SK-N-SH treated with all-trans-retinoic acid at 6 μM for 48 hours (cell line): ENCODE results near the gene SNX10.
"Not testable (repeated sequence)": the region's sequence is repeated elsewhere in the genome, so short reads cannot be mapped to it uniquely, and the experiment has no call there.

Experiments used
- ATAC-seq: fragments of 200-7000 bp; cut with Tn5 transposase; 3 replicates; pipeline ENCODE4 v1.9.1; 2020; ENCODE audit warnings: mild to moderate bottlenecking, moderate library complexity
- ARNTL ChIP-seq: fragments of 450-650 bp; formaldehyde crosslinking; IDR thresholded peaks from 2 replicates; pipeline ENCODE4 v1.5.0; 2020; ENCODE audit warnings: low read depth, mild to moderate bottlenecking, moderate library complexity, borderline replicate concordance
- BACH2 ChIP-seq: fragments of 250-450 bp; sonication (Bioruptor Pico); IDR thresholded peaks from 2 replicates; pipeline ENCODE4 v1.9.0; 2021; ENCODE audit warnings: mild to moderate bottlenecking, borderline replicate concordance
- CSDC2 ChIP-seq: fragments of 250-450 bp; sonication (Bioruptor Pico); IDR thresholded peaks from 2 replicates; pipeline ENCODE4 v1.5.0; 2020; ENCODE audit warnings: mild to moderate bottlenecking, moderate library complexity
- ESRRG ChIP-seq: fragments of 250-450 bp; sonication (Bioruptor Pico); IDR thresholded peaks from 2 replicates; pipeline ENCODE4 v1.6.1; 2021; ENCODE audit warnings: mild to moderate bottlenecking
- GLIS3 ChIP-seq: fragments of 250-450 bp; sonication (Bioruptor Pico); IDR thresholded peaks from 2 replicates; pipeline ENCODE4 v1.5.0; 2020; ENCODE audit warnings: mild to moderate bottlenecking, moderate library complexity
- ISL1 ChIP-seq: fragments of 250-450 bp; sonication (Bioruptor Pico); IDR thresholded peaks from 2 replicates; pipeline ENCODE4 v2.1.2; 2022; ENCODE audit warnings: mild to moderate bottlenecking, moderate library complexity
- OSR1 ChIP-seq: fragments of 250-450 bp; sonication (Bioruptor Pico); IDR thresholded peaks from 2 replicates; pipeline ENCODE4 v1.8.0; 2022; ENCODE audit warnings: moderate library complexity, mild to moderate bottlenecking, inconsistent platforms
- PPARA ChIP-seq: fragments of 250-450 bp; sonication (Bioruptor Pico); IDR thresholded peaks from 2 replicates; pipeline ENCODE4 v1.5.0; 2020; ENCODE audit warnings: mild to moderate bottlenecking, borderline replicate concordance
- RARB ChIP-seq: fragments of 250-450 bp; sonication (Bioruptor Pico); IDR thresholded peaks from 2 replicates; pipeline ENCODE4 v1.8.0; 2021; ENCODE audit warnings: mild to moderate bottlenecking, moderate library complexity
- SNAI2 ChIP-seq: fragments of 250-450 bp; sonication (Bioruptor Pico); IDR thresholded peaks from 2 replicates; pipeline ENCODE4 v1.5.0; 2020; ENCODE audit warnings: mild to moderate bottlenecking, moderate library complexity
- TCF4 ChIP-seq: fragments of 250-450 bp; sonication (Bioruptor Pico); IDR thresholded peaks from 2 replicates; pipeline ENCODE4 v1.8.0; 2021; ENCODE audit warnings: mild to moderate bottlenecking, moderate library complexity, borderline replicate concordance
- TOX ChIP-seq: fragments of 250-450 bp; sonication (Bioruptor Pico); IDR thresholded peaks from 2 replicates; pipeline ENCODE4 v1.8.0; 2021; ENCODE audit warnings: mild to moderate bottlenecking, moderate library complexity, borderline replicate concordance
- ZC3H10 ChIP-seq: fragments of 250-450 bp; sonication (Bioruptor Pico); IDR thresholded peaks from 2 replicates; pipeline ENCODE4 v1.5.1; 2021; ENCODE audit warnings: mild to moderate bottlenecking, moderate library complexity
- ZFP3 ChIP-seq: fragments of 250-450 bp; sonication (Bioruptor Pico); IDR thresholded peaks from 2 replicates; pipeline ENCODE4 v1.5.0; 2020; ENCODE audit warnings: mild to moderate bottlenecking, moderate library complexity
- ZFP30 ChIP-seq: fragments of 450-650 bp; formaldehyde crosslinking; IDR thresholded peaks from 2 replicates; pipeline ENCODE4 v1.5.0; 2022; ENCODE audit warnings: mild to moderate bottlenecking, moderate library complexity
- ZNF565 ChIP-seq: fragments of 450-650 bp; formaldehyde crosslinking; conservative IDR thresholded peaks from 2 replicates; pipeline ENCODE4 v1.5.0; 2020; ENCODE audit warnings: low read depth, mild to moderate bottlenecking, moderate library complexity
- ZNF70 ChIP-seq: fragments of 450-650 bp; formaldehyde crosslinking; IDR thresholded peaks from 2 replicates; pipeline ENCODE4 v1.5.0; 2020; ENCODE audit warnings: mild to moderate bottlenecking, moderate library complexity
- ZNF8 ChIP-seq: fragments of 450-650 bp; formaldehyde crosslinking; IDR thresholded peaks from 2 replicates; pipeline ENCODE4 v1.5.0; 2020; ENCODE audit warnings: mild to moderate bottlenecking, moderate library complexity
- TF ChIP-seq, protein P1 (sequence below): fragments of 250-450 bp; sonication (Bioruptor Pico); IDR thresholded peaks from 2 replicates; pipeline ENCODE4 v1.5.1; 2020; ENCODE audit warnings: low read depth, mild to moderate bottlenecking, moderate library complexity
- TF ChIP-seq, protein P2 (sequence below): fragments of 250-450 bp; sonication (Bioruptor Pico); IDR thresholded peaks from 2 replicates; pipeline ENCODE4 v1.8.0; 2020; ENCODE audit warnings: mild to moderate bottlenecking, moderate library complexity, borderline replicate concordance
- TF ChIP-seq, protein P3 (sequence below): fragments of 250-450 bp; sonication (Bioruptor Pico); IDR thresholded peaks from 2 replicates; pipeline ENCODE4 v1.5.0; 2020; ENCODE audit warnings: mild to moderate bottlenecking, moderate library complexity
- TF ChIP-seq, protein P4 (sequence below): fragments of 250-450 bp; sonication (Bioruptor Pico); IDR thresholded peaks from 2 replicates; pipeline ENCODE4 v1.8.0; 2021; ENCODE audit warnings: low read depth, mild to moderate bottlenecking, moderate library complexity, borderline replicate concordance

SNX10 gene

DNA sequence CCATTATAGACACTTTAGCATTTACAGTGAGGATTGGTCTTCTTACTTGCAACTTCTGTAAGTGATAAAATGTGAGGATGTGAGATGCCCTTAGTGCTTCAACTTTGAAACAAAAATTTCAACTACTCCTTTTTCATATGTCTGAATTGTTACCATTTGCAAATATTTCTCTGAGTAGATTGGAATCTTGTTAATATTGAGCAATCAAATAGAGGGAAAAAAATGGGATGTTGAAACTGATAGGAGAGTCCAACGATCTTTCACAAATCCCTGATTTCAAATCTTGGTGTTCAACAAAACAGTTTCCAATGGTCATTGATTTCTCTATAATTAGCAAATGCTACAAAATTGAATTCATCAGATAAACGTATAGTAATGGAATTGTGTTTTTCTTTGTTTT lies 5.5 kb upstream of the SNX10 start:
- TF ChIP-seq RARB (CRISPR knock-in tag) (no peak), GLIS3 (CRISPR knock-in tag) (no peak), ARNTL (CRISPR knock-in tag) (no peak), ZC3H10 (CRISPR knock-in tag) (no peak), ZNF565 (no peak), ZFP30 (CRISPR knock-in tag) (no peak), ZNF8 (no peak), PPARA (CRISPR knock-in tag) (no peak), ESRRG (CRISPR knock-in tag) (no peak), BACH2 (CRISPR knock-in tag) (no peak), SNAI2 (CRISPR knock-in tag) (no peak), TOX (no peak), TCF4 (no peak), ZNF70 (no peak)
- TF ChIP-seq, protein P1, sequence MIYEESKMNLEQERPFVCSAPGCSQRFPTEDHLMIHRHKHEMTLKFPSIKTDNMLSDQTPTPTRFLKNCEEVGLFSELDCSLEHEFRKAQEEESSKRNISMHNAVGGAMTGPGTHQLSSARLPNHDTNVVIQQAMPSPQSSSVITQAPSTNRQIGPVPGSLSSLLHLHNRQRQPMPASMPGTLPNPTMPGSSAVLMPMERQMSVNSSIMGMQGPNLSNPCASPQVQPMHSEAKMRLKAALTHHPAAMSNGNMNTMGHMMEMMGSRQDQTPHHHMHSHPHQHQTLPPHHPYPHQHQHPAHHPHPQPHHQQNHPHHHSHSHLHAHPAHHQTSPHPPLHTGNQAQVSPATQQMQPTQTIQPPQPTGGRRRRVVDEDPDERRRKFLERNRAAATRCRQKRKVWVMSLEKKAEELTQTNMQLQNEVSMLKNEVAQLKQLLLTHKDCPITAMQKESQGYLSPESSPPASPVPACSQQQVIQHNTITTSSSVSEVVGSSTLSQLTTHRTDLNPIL (CRISPR knock-in tag), result no peak
- TF ChIP-seq, protein P2, sequence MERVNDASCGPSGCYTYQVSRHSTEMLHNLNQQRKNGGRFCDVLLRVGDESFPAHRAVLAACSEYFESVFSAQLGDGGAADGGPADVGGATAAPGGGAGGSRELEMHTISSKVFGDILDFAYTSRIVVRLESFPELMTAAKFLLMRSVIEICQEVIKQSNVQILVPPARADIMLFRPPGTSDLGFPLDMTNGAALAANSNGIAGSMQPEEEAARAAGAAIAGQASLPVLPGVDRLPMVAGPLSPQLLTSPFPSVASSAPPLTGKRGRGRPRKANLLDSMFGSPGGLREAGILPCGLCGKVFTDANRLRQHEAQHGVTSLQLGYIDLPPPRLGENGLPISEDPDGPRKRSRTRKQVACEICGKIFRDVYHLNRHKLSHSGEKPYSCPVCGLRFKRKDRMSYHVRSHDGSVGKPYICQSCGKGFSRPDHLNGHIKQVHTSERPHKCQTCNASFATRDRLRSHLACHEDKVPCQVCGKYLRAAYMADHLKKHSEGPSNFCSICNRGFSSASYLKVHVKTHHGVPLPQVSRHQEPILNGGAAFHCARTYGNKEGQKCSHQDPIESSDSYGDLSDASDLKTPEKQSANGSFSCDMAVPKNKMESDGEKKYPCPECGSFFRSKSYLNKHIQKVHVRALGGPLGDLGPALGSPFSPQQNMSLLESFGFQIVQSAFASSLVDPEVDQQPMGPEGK (CRISPR knock-in tag), result no peak
- TF ChIP-seq, protein P3, sequence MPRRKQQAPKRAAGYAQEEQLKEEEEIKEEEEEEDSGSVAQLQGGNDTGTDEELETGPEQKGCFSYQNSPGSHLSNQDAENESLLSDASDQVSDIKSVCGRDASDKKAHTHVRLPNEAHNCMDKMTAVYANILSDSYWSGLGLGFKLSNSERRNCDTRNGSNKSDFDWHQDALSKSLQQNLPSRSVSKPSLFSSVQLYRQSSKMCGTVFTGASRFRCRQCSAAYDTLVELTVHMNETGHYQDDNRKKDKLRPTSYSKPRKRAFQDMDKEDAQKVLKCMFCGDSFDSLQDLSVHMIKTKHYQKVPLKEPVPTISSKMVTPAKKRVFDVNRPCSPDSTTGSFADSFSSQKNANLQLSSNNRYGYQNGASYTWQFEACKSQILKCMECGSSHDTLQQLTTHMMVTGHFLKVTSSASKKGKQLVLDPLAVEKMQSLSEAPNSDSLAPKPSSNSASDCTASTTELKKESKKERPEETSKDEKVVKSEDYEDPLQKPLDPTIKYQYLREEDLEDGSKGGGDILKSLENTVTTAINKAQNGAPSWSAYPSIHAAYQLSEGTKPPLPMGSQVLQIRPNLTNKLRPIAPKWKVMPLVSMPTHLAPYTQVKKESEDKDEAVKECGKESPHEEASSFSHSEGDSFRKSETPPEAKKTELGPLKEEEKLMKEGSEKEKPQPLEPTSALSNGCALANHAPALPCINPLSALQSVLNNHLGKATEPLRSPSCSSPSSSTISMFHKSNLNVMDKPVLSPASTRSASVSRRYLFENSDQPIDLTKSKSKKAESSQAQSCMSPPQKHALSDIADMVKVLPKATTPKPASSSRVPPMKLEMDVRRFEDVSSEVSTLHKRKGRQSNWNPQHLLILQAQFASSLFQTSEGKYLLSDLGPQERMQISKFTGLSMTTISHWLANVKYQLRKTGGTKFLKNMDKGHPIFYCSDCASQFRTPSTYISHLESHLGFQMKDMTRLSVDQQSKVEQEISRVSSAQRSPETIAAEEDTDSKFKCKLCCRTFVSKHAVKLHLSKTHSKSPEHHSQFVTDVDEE (CRISPR knock-in tag), result no peak
- TF ChIP-seq, protein P4, sequence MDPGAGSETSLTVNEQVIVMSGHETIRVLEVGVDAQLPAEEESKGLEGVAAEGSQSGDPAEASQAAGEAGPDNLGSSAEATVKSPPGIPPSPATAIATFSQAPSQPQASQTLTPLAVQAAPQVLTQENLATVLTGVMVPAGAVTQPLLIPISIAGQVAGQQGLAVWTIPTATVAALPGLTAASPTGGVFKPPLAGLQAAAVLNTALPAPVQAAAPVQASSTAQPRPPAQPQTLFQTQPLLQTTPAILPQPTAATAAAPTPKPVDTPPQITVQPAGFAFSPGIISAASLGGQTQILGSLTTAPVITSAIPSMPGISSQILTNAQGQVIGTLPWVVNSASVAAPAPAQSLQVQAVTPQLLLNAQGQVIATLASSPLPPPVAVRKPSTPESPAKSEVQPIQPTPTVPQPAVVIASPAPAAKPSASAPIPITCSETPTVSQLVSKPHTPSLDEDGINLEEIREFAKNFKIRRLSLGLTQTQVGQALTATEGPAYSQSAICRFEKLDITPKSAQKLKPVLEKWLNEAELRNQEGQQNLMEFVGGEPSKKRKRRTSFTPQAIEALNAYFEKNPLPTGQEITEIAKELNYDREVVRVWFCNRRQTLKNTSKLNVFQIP (CRISPR knock-in tag), result no peak
- TF ChIP-seq, all 23 proteins: peak for 0
- ATAC-seq, result no peak

DNA sequence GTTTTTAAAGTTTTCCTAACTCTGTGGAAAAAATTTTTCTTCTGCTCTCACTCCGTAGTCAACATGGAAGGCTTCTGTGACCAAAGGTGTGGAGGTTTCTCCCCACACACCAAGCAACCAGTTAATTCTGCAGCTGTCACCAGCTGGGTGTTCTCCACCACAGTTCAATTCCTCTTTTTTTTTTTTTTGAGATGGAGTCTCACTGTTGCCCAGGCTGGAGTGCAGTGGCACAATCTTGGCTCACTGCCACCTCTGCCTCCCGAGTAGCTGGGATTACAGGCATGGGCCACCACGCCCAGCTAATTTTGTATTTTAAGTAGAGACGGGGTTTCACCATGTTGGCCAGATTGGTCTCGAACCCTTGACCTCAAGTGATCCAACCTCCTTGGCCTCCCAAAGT lies 3.5 kb upstream of the SNX10 start:
- ATAC-seq, result not testable (repeated sequence)

DNA sequence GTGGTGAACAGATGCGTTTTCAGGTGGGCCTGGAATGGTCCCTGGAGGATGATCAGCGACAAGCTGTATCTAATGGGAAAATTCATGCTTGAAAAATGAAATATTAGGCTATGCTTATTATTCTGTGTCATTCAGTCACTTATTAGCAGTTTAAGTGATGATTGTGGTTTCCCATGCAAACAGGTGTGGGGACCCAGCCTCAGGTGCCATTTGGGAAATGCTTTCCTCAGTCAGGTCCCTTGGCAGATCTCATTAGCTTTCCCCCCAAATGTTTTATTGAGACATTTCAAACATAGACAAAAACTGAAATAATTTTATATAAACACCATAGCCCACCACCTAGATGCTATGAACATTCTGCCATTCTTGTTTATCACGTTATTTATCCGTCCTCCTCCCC lies 411 bp upstream of the SNX10 start:
- TF ChIP-seq OSR1 (no peak), ISL1 (CRISPR knock-in tag) (no peak)
- TF ChIP-seq, all 23 proteins: peak for 0
- ATAC-seq, result no peak; the same call in 2 of the 3 replicates

DNA sequence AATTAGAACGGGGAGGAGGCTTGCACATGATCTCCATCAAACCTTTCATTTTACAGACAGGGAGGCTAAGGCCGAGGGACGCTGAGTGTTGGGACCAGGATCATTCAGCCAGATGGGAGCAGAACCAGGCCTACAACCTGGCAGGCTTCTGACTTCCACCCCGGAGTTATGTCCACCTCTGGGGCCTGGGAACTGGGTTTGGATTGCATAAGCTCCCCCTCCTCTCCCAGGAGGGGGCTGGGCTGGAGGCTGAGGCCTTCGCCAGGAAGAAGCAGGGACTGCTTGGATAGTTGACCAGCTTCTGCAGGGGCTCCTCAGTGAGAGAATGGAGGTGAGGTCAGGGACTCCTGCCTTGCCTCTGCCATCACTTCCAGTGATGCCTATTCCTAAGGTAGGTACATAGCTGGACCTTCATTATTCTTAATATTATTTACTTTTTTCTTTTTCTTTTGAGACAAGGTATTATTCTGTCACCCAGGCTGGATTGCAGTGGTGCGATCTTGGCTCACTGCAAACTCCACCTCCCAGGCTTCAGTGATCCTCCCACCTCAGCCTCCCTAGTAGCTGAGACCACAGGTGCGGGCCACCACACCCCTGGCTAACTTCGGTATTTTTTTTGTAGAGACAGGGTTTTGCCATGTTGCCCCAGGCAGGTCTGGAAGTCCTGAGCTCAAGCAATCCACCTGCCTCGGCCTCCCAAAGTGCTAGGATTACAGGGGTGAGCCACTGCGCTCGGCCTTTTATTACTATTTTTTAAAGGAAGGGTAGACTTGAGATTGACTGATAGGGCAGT lies 1.3 kb downstream of the SNX10 start:
- TF ChIP-seq SNAI2 (CRISPR knock-in tag) (no peak), ZFP3 (CRISPR knock-in tag) (no peak), ARNTL (CRISPR knock-in tag) (no peak), OSR1 (no peak), RARB (CRISPR knock-in tag) (no peak), TOX (no peak), ZNF8 (no peak), TCF4 (no peak), GLIS3 (CRISPR knock-in tag) (no peak), ZFP30 (CRISPR knock-in tag) (no peak), CSDC2 (no peak)
- TF ChIP-seq, protein P3 (CRISPR knock-in tag), result no peak
- TF ChIP-seq, all 23 proteins: peak for 0
- no peak for ATAC-seq
